Naive thymus-derived CD8-positive, alpha-beta T cell (primary cell): ENCODE measurements around the gene RPL12. TPM values are rescaled to one million over a fixed set of nuclear protein-coding genes. Genes with fewer than 3 reads are reported as not detected.

Experiments
- ATAC-seq, 2 donors: fragments of 150-1000 bp; cut with Tn5 transposase in 1 of 2; sonication (Bioruptor Pico), chemical (Tn5 transposase) in 1 of 2; 1 replicate in 1 of 2; 2 replicates in 1 of 2; pipeline ENCODE4 v1.10.0; 2021; ENCODE audit warnings: mild to moderate bottlenecking in 2 of 2, moderate library complexity in 2 of 2
- POLR2A ChIA-PET: fragments of 350-600 bp; sonication (Branson Sonifier 250); formaldehyde crosslinking; loops from one replicate; lab custom pipeline; 2021; ENCODE audit warnings: antibody characterized with exemption; lab: Charles Lee
- DNase-seq, 10 donors: peaks; one replicate each; pipeline versions ENCODE4 v3.0.0 to v3.0.0-alpha.2; 2020 to 2022
- H3K27ac Mint-ChIP-seq, 10 donors: one replicate each; pipeline ENCODE4 v1.8.0; 2020 to 2022; ENCODE audit warnings: mild to moderate bottlenecking in 10 of 10, mixed read lengths in 10 of 10, moderate library complexity in 4 of 10, inconsistent platforms in 1 of 10
- H3K27me3 Mint-ChIP-seq, 5 donors: one replicate each; pipeline ENCODE4 v1.8.0; 2021 to 2022; ENCODE audit warnings: mixed read lengths in 5 of 5
- H3K36me3 Mint-ChIP-seq, 3 donors: one replicate each; pipeline ENCODE4 v1.8.0; 2020 to 2022; ENCODE audit warnings: mixed read lengths in 3 of 3, mild to moderate bottlenecking in 2 of 3, inconsistent platforms in 1 of 3
- H3K4me1 Mint-ChIP-seq, 4 donors: one replicate each; pipeline ENCODE4 v1.8.0; 2021 to 2022; ENCODE audit warnings: mixed read lengths in 4 of 4
- H3K4me3 Mint-ChIP-seq, 10 donors: one replicate each; pipeline ENCODE4 v1.8.0; 2020 to 2022; ENCODE audit warnings: mild to moderate bottlenecking in 10 of 10, mixed read lengths in 10 of 10, moderate library complexity in 6 of 10, inconsistent platforms in 1 of 10
- H3K9me3 Mint-ChIP-seq, 9 donors: one replicate each; pipeline ENCODE4 v1.8.0; 2020 to 2022; ENCODE audit warnings: mixed read lengths in 9 of 9, mild to moderate bottlenecking in 3 of 9, inconsistent platforms in 1 of 9, moderate library complexity in 1 of 9
- polyA plus RNA-seq, 3 donors: library from polyadenylated mRNA; unstranded; fragments of 300-500 nt; fragmentation: Illumina TruSeq; gene quantifications; one replicate each; pipeline ENCODE4 v1.2.3, GENCODE V29; 2021
- total RNA-seq, 8 experiments: library from RNA in 2 of 8; stranded (reverse) in 2 of 8; gene quantifications; one replicate each; pipeline ENCODE4 v1.2.3 and lab custom pipeline; 2021 to 2026

RPL12 gene
- total and polyA plus RNA-seq, 5 experiments from 2014 or later = 1,452 to 2,420 (median 1,731) TPM

DNA sequence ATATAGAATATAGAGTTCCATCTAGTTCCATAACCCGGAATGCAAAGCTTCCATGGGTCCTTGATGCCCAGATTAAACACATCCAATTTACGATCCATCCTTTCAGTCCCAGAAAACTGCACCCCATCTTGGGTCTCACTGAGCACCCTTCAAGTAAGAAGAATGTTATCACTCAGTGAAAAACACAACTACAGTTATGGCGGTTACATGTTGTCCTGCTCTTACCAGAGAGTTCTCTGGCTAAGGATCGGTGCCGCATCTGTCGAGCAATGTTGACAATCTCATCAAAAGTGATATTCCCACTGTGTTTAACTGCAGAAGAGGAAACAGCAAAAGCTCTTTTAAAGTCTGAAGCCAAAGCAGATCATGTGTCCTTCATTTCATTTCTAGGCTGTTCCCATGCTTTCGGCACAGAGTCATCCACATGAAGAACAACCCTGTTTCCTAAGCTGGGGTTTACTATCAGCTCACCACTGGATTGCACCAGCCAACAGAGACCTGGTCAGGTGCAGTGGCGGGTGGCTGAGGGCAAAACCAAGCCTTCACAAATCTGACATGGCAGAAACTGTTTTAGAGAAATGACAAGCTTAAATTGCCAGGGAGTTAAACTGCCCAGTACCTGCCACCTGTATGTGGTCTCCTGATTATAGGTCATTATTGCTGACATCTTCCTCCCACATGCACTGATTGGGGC is 2.9 kb downstream of the RPL12 start:
- peaks cover 14 to 54% (median 41%) of the 10 kb centered on the region in 4 donors for H3K4me1 Mint-ChIP-seq

DNA sequence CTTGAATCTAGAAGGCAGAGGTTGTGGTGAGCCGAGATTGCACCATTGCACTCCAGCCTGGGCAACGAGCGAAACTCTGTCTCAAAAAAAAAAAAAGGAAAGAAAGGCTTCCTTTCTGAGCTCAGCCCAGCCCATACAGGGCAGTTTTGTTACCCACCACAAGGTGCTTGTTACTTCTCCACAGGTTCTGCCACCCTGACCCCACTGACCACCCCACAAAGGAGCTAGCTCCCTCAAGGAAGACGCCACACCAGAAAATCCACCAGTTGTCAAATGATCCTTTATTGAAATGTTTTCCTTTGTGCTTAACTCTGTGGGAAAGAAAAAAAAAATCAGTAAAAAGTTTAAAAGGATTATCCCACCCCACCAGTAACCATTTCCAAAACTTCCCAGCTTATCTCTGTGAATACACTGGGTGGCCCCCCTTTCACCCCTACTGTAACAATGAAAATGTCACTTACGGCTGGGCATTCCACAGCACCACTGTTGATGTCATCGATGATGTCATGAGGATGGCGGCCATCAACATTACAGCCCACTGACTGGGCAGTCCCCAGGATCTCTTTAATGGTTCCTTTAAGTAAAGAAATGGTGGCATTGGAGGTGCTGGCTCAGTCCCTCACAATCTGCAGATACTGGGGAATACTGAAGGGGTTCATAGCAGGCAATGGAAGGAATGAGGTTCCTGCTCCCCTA is 3.6 kb downstream of the RPL12 start:
- DNase-seq (no peak), ATAC-seq (no peak)
- H3K4me3 Mint-ChIP-seq = peak overlapping the region in 2 of 10 donors; percentile 16 to 42
- POLR2A ChIA-PET = interaction anchor here (0.6 to 1.1 kb wide), 5 partner anchors 11 to 1377 kb away, joined by 3 to 4 read pairs (median 3); no protein-coding TSS in a partner anchor
- H3K27ac Mint-ChIP-seq = peak overlapping the region in 8 of 10 donors; percentile 3 to 61 (median 19)
- H3K4me1 Mint-ChIP-seq = peaks cover 14 to 53% (median 40%) of the 10 kb centered on the region in 4 donors
- peaks cover 0 to 74% (median 26%) of the 10 kb centered on the region in 3 donors for H3K36me3 Mint-ChIP-seq
- no peaks in the 10 kb centered on the region for H3K9me3 Mint-ChIP-seq
- no peaks in the 10 kb centered on the region for H3K27me3 Mint-ChIP-seq

More for the DNA sequence above, 2.9 kb downstream of the RPL12 start:
- no peak for DNase-seq
- POLR2A ChIA-PET = interaction anchor here (0.6 to 1.1 kb wide), 4 partner anchors 12 to 588 kb away, joined by 3 to 4 read pairs (median 3); partner anchors contain the start of gene ST6GALNAC4
- Mint-ChIP-seq H3K4me3 (peak overlapping the region in 6 of 10 donors; percentile 7 to 98 (median 15)), H3K27ac (peak overlapping the region in 7 of 10 donors; percentile 37 to 95 (median 53)), H3K27me3 (no peaks in the 10 kb centered on the region), H3K36me3 (peaks cover 0 to 73% (median 26%) of the 10 kb centered on the region in 3 donors), H3K9me3 (no peaks in the 10 kb centered on the region)
- no peak for ATAC-seq

DNA sequence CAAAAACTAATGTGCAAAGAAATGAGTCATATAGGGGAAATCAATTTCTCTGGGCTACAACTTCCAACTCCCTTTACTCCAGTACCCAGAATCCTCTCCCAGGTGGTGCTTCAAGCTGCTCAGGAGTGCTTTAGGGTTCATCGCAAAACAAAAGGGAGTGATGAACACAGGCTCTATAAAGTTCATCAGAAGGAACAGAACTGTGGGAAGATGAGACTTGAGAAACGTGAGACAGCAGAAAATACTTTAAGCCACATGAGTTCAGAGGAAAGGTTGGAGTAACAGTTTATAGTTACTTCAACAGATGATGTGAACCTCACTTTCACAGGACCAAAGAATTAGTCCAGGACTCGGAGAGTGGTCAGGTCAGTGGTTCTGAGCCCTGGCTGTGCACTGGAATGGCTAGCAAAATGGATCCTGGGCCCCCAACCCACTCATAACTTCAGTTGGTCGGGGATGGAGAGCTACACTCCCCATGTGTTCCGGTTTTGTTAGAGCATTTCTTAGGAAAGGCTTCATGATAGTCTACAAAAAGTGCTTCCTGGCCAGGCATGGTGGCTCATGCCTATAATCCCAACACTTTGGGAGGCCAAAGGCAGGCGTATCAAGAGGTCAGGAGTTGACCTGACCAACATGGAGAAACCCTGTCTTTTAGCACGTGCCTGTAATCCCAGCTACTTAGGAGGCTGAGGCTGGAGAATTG is 4.3 kb downstream of the RPL12 start:
- Mint-ChIP-seq H3K9me3 (no peaks in the 10 kb centered on the region), H3K36me3 (peaks cover 0 to 81% (median 27%) of the 10 kb centered on the region in 3 donors), H3K4me1 (peaks cover 14 to 46% (median 34%) of the 10 kb centered on the region in 4 donors), H3K4me3 (no peak overlapping the region), H3K27me3 (no peaks in the 10 kb centered on the region), H3K27ac (peak overlapping the region in 8 of 10 donors; percentile 6 to 64 (median 41))
- ATAC-seq = no peak
- POLR2A ChIA-PET = interaction anchor here (0.7 to 1.0 kb wide), 2 partner anchors 232 to 1378 kb away, joined by 3 read pairs; no protein-coding TSS in a partner anchor
- DNase-seq = no peak

DNA sequence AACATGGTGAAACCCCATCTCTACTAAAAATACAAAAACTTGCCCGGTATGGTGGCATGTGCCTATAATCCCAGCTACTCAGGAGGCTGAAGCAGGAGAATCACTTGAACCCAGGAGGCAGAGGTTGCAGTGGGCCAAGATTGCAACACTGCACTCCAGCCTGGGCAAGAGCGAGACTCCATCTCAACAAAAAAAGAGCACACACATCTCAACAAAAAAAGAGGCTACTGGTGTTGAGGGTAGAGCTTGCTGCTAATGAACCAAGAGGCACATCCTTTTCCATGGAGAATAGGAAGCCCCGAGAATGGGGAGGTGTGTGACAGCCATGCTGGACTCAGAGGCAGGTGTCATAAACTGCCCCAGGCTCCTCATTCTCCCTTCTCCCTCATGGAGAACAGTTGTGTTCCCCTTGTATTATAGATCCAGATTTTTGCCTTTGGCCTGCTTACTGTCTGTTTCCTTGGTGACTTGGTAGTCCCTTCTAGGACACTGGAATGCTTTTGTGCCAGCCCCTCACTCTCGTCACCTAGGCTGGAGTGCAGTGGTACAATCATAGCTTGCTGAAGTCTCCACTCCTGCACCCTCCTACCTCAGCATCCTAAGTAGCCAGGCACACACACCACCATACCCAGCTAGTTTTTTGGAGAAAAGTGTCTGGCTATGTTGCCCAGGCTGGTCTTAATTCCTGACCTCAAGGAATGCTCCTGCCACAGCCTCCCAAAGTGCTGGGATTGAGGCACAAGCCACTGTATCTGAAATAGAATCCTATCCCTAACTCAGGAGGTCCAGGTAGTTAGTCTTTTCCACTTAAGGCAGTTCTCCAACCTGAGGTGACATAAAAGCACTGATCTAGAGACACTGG is 5.1 kb downstream of the RPL12 start:
- Mint-ChIP-seq H3K27me3 (no peaks in the 10 kb centered on the region), H3K27ac (peak overlapping the region in 4 of 10 donors; percentile 54 to 66 (median 58)), H3K4me3 (no peak overlapping the region), H3K9me3 (no peaks in the 10 kb centered on the region), H3K36me3 (peaks cover 0 to 87% (median 27%) of the 10 kb centered on the region in 3 donors), H3K4me1 (peaks cover 14 to 40% (median 29%) of the 10 kb centered on the region in 4 donors)
- DNase-seq = no peak
- POLR2A ChIA-PET = interaction anchor here (1.0 kb wide), 1 partner anchor 231 kb away, joined by 3 read pairs; no protein-coding TSS in a partner anchor
- no peak for ATAC-seq

DNA sequence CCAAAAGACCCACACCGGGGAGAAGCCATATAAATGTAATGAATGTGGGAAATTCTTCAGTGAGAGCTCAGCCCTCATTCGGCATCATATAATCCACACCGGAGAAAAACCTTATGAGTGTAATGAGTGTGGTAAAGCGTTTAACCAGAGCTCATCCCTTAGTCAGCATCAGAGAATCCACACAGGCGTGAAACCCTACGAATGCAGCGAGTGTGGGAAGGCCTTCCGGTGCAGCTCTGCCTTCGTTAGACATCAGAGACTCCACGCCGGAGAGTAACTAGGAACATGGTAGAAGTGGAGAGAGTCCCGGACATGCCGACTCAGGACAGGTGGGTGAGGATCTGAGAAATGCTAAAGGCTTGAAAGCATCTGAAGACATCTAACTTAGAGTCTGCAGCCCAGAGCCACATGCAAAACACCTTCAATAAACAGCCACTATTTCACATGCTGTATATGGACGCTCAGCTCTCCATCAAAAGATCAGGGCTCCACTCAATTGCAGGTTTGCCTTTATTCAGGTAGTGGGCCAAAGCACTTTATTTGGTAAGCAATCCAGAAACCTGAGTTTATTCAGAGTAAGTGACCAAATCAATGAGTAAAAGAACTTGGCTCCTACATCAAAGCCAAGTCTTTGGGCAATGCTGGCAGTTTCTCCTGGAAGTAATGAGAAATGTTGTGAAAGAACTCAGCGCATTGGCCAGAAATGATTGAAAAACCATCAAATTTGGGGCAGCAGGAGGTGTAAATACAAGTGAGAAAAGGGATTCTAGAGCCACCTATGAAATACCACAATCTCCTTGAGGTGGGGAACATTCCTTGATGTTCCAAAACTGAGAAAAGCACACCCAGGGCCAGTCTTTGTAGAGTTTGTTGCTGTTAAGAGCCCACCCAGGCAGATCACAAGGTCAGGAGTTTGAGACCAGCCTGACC is 6.0 kb downstream of the RPL12 start:
- H3K4me3 Mint-ChIP-seq = no peak overlapping the region
- POLR2A ChIA-PET = no interaction called here
- peaks cover 11 to 31% (median 25%) of the 10 kb centered on the region in 4 donors for H3K4me1 Mint-ChIP-seq
- H3K27ac Mint-ChIP-seq = peak overlapping the region in 4 of 10 donors; percentile 11 to 66 (median 38)
- no peaks in the 10 kb centered on the region for H3K9me3 Mint-ChIP-seq
- DNase-seq (no peak), ATAC-seq (no peak)
- H3K36me3 Mint-ChIP-seq = peaks cover 5 to 91% (median 32%) of the 10 kb centered on the region in 3 donors
- H3K27me3 Mint-ChIP-seq = no peaks in the 10 kb centered on the region

DNA sequence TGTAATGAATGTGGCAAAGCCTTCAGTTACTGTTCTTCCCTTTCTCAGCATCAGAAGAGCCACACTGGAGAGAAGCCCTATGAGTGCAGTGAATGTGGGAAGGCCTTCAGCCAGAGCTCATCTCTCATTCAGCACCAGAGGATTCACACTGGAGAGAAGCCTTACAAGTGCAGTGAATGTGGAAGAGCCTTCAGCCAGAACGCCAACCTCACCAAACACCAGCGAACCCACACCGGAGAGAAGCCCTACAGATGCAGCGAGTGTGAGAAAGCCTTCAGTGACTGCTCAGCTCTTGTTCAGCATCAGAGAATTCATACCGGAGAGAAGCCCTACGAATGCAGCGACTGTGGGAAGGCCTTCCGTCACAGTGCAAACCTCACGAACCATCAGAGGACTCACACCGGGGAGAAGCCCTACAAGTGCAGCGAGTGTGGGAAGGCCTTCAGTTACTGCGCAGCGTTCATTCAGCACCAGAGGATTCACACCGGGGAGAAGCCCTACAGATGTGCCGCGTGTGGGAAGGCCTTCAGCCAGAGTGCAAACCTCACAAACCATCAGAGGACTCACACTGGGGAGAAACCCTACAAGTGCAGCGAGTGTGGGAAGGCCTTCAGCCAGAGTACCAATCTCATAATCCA is 6.8 kb downstream of the RPL12 start:
- Mint-ChIP-seq H3K27ac (peak overlapping the region in 6 of 10 donors; percentile 3 to 80 (median 52)), H3K27me3 (no peaks in the 10 kb centered on the region), H3K9me3 (no peaks in the 10 kb centered on the region), H3K4me1 (peaks cover 7 to 23% (median 17%) of the 10 kb centered on the region in 4 donors), H3K4me3 (no peak overlapping the region), H3K36me3 (peaks cover 6 to 91% (median 34%) of the 10 kb centered on the region in 3 donors)
- ATAC-seq (no peak), DNase-seq (no peak)
- POLR2A ChIA-PET = interaction anchor here (0.7 kb wide), 1 partner anchor 644 kb away, joined by 3 read pairs; no protein-coding TSS in a partner anchor

DNA sequence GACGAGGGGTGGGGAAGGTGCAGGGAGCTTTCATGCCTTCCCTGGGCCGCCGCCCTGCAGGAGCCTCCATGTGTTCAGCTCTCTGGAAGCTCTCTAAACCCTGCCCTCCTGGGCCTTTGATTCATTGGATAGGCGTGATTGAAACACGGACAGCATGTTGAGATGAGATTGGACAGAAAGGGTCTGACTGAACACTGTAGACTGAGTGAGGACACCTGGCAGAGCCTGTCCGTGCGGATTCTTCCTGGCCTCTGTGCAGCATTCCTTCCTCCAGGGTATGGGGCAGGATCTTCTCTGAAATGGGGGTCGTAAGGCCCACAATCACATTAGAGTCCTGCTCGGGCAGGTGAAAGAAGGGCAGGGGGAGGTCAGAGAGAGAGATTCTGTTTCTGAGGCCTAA is 12.8 kb downstream of the RPL12 start:
- ATAC-seq (no peak), DNase-seq (no peak)
- Mint-ChIP-seq H3K4me1 (peaks cover 0 to 18% (median 8%) of the 10 kb centered on the region in 4 donors), H3K36me3 (peaks cover 6 to 84% (median 29%) of the 10 kb centered on the region in 3 donors), H3K27me3 (no peaks in the 10 kb centered on the region), H3K9me3 (no peaks in the 10 kb centered on the region), H3K4me3 (no peak overlapping the region), H3K27ac (peak overlapping the region in 3 of 10 donors; percentile 43 to 71 (median 52))
- POLR2A ChIA-PET = interaction anchor here (1.6 kb wide), 1 partner anchor 12 kb away, joined by 7 read pairs; no protein-coding TSS in a partner anchor

DNA sequence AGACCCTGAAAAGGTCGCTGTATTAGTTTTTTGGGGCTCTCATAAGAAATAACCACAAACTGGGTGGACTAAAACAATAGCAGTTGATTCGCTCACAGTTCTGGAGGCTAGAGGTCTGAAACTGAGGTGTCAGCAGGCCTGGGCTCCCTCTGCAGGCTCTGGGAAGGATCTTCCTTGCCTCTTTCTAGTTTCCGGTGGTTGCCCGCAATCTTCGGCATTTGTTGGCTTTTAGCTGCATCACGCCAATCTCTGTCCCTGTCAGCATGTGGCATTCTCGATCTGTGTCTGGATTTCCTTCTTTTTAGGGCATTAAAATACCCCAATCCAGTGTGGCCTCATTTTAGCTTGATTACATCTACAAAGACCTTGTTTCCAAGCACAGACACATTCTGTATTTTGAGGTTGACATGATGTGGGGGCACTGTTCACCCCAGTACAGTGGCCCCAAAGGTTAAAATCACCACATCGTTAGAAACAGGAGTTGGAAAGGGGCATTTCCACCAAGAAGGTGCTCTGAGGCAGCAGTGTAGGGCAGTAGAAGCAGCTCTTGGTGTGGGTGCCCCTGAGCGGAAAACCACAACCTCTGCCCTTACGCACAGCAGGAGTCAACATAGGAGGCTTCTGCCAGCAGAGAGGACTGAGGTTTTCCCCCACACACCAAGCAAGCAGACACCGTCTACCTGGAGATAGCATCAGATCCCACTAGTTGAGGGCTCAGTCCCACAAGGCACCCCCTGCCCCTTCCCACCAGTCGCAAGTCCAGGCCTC is 13.5 kb downstream of the RPL12 start:
- Mint-ChIP-seq H3K27ac (peak overlapping the region in 3 of 10 donors; percentile 41 to 84 (median 73)), H3K9me3 (no peaks in the 10 kb centered on the region), H3K4me3 (peak overlapping the region in 5 of 10 donors; percentile 4 to 45 (median 7)), H3K36me3 (peaks cover 6 to 89% (median 29%) of the 10 kb centered on the region in 3 donors), H3K4me1 (peaks cover 0 to 18% (median 8%) of the 10 kb centered on the region in 4 donors), H3K27me3 (no peaks in the 10 kb centered on the region)
- ATAC-seq = peak; percentile 82 to 93
- POLR2A ChIA-PET = interaction anchor here (1.6 to 1.9 kb wide), 2 partner anchors 11 to 13 kb away, joined by 4 to 7 read pairs; no protein-coding TSS in a partner anchor
- DNase-seq = peak in 3 of 10 donors; percentile 19 to 30 (median 26)

DNA sequence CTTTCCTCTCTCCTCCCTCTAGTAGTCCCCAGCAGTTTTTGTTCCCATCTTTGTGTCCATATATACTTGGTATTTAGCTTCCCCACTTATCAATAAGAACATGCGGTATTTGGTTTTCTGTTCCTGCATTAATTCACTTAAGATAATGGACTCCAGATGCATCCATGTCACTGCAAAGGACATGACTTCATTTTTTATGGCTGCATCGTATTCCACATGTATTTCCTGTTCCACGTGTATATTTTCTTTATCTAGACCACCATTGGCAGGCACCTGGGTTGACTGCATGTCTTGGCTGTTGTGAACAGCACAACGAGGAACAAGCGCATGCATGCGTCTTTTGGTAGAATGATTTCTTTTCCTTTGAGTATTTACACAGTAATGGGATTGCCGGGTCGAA is 20.8 kb downstream of the RPL12 start:
- peaks cover 16 to 28% (median 23%) of the 10 kb centered on the region in 4 donors for H3K4me1 Mint-ChIP-seq
- ATAC-seq (no peak), DNase-seq (no peak)
- peaks cover 5 to 75% (median 20%) of the 10 kb centered on the region in 3 donors for H3K36me3 Mint-ChIP-seq
- no peaks in the 10 kb centered on the region for H3K27me3 Mint-ChIP-seq
- H3K4me3 Mint-ChIP-seq = no peak overlapping the region
- H3K9me3 Mint-ChIP-seq = no peaks in the 10 kb centered on the region
- POLR2A ChIA-PET = no interaction called here
- no peak overlapping the region for H3K27ac Mint-ChIP-seq
